ENCODE data around the gene ELMO1. TPM values are rescaled to one million over a fixed set of nuclear protein-coding genes. Genes with fewer than 3 reads are reported as not detected.

Gene ELMO1
- total RNA-seq, 2 experiments from 2014 or later, result 65.2 to 67.7 TPM

DNA sequence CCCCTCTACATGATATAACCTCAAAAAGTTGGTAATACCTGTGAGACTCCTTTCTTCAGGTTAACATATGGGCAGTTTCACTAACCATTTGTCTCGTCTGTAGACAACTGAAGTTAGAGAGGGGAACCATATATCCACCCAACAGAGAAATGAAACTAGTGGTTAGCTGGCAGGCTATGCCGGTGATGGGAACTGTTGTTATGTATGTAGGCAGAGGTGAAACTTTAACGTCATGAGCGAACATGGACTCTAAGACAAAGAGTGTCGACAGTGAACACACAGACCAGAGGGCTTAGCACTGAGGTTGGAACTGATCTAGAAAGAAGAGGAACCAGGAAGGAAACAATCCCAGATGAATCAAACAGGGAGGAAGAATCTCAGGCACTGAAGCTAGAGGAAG lies 112.4 kb downstream of the ELMO1 start:
- CTCF ChIA-PET, result interaction anchor here (0.7 to 1.2 kb wide), 2 partner anchors 17 to 786 kb away, joined by 4 read pairs; no protein-coding TSS in a partner anchor
- POLR2A ChIA-PET, result interaction anchor here (0.6 to 0.7 kb wide), 3 partner anchors 52 to 840 kb away, joined by 3 to 4 read pairs (median 3); no protein-coding TSS in a partner anchor

DNA sequence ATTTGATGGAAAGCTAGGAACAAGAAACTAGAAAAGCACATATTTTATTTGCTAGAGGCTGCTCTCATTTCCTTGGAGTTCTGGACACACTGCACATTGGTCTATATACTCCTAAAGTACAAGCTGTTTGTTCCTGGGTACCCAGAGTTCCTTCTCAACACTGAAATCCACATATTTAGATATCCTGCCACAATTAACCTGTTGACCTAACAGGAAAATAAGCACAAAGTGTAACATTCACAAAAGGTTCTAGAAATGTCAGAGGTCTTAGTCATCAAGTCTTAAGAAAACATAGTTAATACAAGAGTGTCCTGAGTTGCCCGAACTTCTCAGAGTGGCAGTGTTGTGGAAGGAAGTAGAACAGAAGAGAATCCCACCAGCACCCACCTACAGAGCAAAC lies 115.6 kb downstream of the ELMO1 start:
- POLR2A ChIA-PET, result no interaction called here
- CTCF ChIA-PET, result interaction anchor here (1.1 kb wide), 1 partner anchor 11 kb away, joined by 3 read pairs; no protein-coding TSS in a partner anchor

DNA sequence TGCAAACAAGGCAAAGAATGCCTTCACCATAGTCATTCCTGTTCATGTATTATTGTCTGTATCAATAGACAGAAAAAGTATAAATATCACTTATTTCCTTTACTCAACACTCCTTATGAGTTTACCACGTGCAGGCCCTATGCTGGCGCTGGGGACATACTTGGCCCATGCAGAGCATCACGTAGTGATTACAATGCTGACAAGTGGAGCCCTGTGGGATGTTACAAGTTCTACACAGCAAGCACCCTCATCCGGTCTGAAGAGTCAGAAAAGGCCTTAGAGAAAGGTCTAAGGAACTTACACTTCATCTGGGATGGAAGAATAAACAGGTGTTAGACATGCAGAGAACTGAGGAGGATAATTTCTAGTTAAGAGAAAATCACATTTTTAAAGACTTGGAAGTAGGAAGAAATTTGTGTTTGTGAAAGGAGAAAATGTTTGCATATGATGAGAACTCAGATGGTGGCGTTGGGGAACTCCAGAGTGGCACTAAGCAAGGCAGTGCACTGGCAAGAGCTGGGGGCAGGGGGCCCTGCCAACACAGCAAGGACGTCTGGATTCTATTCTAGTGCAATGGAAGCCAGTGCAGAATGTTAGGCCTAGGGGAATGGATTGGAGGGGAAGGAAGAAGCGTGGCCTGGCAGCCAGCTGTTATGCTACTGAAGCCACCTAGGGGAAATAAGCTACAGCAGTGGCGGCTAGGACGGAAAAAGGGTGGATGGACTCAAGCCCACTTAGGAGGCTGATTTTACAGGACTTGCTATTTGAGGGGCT lies 116.2 kb downstream of the ELMO1 start:
- POLR2A ChIA-PET, result no interaction called here
- CTCF ChIA-PET, result interaction anchor here (1.1 kb wide), 1 partner anchor 10 kb away, joined by 3 read pairs; no protein-coding TSS in a partner anchor

DNA sequence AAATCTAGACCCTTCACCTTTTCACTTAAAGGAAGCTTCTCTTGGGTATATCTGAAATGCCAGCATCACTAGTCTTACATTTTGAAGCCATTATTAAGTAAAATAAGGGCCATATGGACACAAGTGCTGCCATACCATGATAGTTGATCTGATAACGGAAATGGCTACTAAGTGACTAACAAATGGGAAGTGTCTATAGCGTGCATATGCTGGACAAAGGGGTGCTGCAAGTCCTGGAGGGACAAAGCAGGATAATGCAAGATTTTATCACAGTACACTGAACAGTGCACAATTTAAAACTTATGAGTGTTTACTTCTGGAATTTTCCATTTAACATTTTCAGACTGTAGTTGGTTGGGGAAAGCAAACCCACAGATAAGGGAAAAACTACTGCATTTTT lies 117.9 kb downstream of the ELMO1 start:
- ChIA-PET CTCF (no interaction called here), POLR2A (no interaction called here)

DNA sequence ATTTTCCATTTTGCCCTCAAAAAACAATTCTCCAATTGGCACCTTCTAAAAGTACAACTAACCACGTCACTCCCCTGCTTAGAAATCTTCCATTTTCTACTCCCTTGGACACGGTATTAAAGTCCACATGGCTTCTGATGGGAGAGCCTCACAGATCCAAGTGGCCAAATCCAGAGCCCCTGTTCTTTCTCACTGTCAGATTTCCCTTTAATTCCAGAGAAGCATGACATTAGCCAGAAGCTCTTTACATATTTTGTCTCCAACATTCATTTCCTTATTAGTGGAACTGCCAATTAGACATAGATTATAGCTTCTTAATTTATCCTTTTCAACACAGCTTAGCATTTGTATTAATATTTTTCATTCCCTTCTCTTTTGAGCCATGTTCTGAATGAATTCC lies 118.7 kb downstream of the ELMO1 start:
- ChIA-PET POLR2A (no interaction called here), CTCF (no interaction called here)

DNA sequence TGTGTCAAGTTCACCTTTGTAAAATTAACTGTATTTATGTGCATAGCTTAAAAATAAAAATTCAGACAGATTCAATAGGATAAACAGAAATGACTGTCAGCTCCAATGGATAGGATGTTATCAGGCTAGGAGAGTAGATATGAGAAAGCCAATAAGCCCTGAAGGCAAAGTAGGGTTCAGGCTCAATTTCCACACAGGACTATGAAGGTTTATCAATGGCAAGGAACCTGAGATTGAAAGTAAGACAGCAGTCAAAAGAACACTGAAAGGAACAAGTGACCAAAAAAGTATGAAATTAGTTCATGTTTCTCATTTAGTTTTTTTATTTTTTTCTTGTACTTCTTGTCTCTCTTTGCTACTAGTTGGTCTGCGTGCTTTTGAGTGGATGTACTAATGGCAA lies 121.4 kb downstream of the ELMO1 start:
- ChIA-PET POLR2A (no interaction called here), CTCF (no interaction called here)

DNA sequence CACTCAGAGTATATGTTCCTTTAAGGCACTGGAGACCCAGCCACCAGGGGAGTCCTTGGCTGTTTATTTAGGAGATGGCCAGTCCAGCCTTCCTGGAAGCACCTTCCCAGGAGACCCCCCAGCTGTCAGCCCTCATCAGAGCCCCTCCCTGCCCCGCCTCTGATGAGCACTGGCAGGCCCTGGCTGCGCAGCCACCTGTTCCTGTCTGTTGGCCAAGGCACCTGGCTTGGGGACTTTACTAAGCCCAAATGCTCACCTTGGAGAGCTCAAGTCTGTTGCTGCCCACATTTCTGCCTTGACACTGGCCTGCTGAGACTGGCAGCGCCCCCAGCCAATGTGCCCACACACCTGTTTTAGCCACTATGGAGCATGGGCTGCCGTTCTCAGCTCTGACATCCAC lies 124.7 kb downstream of the ELMO1 start:
- CTCF ChIA-PET, result no interaction called here
- POLR2A ChIA-PET, result no interaction called here

DNA sequence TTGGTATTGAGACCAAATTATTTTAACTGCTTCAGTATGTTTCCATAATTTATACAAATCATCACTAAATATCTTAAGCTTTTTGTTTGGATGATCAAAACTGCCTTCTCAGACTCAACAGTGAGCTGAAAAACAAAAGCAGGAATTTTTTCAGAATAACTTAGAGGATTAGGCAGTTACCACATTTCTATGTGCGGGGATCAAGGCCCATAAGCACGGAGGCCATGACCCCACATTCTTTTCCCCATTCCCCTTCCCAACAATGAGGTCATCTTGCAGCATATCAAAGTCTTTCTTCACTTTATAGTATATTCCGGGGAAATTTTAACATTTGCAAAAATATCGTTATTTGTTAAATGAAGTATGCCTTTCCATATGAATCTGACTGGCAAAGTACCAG lies 125.8 kb downstream of the ELMO1 start:
- CTCF ChIA-PET, result interaction anchor here (1.3 kb wide), 1 partner anchor 10 kb away, joined by 3 read pairs; no protein-coding TSS in a partner anchor

DNA sequence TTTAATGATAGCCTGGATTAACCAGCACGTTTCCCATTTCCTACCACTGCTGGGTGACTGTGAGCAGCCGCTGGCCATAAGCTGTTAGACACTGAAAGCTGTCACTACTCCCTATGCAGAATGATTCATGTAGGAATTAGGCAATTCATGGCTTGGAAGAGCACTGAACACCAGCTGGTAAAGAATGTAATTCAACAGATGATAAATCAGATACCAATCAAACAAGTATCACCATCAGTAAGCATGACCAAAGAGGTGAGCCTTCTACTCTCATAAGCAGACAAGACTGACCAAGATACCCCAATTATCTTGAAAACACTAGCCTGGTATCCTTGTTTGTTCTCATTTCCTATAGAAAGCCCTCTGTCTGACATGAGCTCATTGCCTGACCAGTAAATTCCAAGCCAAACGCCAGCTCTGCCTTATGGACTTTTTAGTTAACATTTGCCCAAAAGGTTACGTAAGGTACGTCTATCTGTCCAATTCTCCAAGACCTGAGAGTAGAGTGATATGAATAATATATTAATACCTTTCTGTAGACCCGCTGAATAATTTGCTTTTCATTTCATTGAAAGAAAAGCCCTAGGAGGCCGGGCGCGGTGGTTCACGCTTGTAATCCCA lies 127.7 kb downstream of the ELMO1 start:
- POLR2A ChIA-PET, result no interaction called here
- CTCF ChIA-PET, result no interaction called here

More for the DNA sequence above, 125.8 kb downstream of the ELMO1 start:
- POLR2A ChIA-PET, result no interaction called here

DNA sequence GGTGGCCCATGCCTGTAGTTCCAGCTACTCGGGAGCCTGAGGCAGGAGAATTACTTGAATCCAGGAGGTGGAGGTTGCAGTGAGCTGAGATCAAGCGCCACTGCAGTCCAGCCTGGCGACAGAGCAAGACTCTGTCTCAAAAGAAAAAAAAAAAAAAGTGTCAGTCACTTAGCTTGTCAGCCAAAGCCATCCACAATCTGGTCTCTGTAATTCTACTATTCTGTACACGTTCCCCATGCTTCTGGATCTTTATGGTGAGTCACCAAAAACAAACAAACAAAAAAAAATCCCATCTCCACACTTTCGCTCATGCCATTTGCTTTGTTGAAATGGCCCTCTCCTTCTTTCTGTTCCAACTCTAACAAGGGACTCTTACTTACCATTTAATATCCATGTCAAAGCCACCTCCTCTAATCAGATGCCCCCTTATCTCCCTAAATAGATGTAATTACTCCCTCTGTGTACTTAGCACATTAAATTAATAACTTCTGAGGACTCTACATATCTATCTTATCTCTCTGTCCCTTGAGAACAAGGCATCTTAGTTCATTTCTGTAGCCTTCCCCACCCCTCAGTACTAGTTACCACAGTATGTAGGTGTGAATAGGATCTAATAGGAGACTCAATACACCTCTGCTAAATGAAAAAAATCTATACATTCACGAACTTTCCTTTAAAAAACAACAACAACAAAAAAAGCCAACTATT lies 128.4 kb downstream of the ELMO1 start:
- ChIA-PET POLR2A (no interaction called here), CTCF (no interaction called here)

DNA sequence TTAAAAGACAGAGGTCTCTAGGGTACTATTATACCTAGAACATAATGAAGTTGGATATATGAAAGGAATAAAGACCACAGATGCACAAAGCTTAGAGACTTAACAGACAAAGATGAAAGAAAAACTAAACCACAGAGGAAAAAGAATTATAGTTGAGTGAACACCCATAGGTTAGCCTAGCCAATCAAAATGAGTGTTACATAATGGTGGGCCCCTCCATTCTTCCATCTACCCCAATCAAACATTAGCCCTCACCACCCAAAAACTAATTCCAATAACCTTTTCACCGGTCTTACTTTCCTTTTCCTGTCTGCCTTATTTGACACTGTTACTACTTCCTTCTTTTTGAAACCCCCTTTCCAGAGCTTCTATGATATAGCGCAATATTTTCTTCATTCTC lies 130.1 kb downstream of the ELMO1 start:
- ChIA-PET POLR2A (no interaction called here), CTCF (no interaction called here)

DNA sequence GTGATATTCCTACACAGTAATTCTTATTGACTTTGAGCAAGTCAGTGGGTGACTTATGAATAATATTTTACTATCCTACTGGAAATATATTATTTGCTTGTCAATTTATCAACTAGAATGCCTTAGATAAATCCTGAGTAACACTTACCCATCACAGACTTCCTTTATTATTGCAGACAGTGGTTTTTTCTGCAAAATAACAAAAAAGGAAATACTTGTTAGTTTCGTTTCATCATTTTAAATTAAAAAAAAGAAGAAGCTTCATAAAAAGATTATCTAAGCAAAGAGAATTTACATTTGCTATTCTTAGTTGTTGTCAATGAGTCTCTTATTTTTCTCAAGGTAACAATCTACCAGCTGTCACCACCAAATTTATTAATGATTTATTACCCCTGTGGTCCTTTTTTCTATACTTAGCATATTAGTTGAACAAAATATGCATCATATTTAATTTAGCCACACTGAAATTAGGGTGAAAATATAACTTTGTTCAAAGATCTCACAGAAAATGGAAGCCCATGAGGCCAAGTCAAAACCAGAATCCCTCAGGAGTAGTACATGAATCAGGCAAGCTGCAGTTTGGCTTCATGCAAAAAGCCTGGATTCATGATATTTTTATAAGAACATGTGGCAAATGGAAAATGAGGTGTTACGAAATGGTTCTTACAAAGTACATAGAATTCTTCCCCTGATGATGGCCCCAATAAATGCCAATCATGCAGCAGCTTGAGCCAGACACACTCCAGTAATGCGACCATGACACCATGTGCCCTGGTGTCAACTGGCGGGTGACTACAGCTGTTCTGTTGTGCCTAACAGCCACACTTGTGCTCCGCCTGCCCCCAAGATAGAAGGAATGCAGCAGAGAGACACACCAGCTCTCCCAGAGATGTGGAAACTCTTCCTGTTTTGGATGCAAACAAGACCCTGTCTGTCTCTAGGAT lies 132.6 kb downstream of the ELMO1 start:
- CTCF ChIA-PET, result interaction anchor here (1.6 kb wide), 1 partner anchor 12 kb away, joined by 4 read pairs; no protein-coding TSS in a partner anchor
- POLR2A ChIA-PET, result no interaction called here

DNA sequence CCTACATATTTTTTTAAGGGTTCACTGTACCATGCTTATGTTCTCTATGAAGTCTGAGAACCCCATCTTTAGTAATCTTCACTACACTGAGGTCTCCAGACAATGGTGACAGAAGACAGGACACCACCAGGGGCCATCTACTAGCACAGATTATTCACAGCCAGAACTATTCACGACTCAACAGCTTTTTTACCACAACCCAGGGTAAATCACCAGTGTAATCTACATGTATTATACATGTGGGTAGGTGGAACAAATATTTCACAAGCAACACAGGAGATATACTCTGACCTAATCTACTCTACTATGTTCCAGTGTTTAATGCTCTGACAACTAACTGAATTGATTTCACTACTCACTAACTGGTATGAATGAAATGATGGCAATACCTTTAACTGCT lies 136.1 kb downstream of the ELMO1 start:
- ChIA-PET POLR2A (no interaction called here), CTCF (no interaction called here)

DNA sequence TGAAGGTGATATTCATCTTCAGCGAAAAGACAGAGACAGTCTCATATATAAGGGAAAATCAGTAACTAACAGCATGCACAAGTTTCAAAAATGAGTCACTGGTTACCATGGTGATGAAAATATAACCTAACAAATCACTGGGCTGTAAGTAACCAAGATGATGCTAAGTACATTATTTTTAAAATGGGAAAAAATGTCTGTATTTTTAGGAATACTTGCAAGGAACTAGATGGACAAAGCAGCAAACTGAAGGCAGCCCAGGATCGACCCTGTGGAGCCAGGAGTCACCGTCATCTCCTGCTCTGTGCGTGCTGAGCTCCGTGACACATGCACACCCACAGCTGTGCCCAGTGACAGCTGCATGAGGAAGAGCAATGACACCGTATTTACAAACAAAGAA lies 137.3 kb downstream of the ELMO1 start:
- ChIA-PET CTCF (no interaction called here), POLR2A (no interaction called here)

DNA sequence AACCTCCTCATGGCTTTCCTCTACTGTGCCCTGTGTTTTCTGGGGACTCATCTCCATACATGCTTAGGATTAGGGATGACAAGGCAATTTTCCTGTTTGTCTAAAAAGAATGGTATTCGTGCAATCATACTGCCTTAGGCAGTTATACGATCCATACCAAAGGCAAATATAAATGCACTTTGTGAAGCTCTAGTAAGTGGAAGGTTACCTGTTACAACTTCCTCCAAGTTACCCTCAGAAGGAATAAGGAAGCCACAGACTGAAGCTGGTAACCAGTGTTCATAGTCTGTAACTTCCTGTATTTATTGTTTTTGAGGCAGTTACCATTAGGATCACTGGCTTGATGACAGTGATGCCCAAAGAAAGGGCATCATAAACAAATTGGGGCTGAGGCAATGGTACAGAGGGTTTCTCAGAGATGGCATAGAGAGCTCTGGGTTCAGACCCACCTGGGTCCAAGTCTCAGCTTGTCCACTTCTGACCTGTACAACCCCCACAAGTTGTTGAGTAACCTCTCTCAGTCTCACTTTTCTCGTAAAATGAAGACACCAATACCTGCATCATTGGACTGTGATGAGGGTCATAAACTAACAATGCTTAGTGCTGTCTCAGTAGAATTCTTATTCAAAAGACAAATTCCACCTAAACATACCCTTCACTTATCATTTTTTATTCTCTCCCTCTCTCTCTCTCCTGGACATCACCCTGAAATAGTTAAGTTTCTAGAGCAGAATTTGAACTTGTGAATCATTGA lies 138.2 kb downstream of the ELMO1 start:
- CTCF ChIA-PET, result interaction anchor here (0.6 to 1.4 kb wide), 3 partner anchors 23 to 133 kb away, joined by 3 read pairs; no protein-coding TSS in a partner anchor
- POLR2A ChIA-PET, result no interaction called here

DNA sequence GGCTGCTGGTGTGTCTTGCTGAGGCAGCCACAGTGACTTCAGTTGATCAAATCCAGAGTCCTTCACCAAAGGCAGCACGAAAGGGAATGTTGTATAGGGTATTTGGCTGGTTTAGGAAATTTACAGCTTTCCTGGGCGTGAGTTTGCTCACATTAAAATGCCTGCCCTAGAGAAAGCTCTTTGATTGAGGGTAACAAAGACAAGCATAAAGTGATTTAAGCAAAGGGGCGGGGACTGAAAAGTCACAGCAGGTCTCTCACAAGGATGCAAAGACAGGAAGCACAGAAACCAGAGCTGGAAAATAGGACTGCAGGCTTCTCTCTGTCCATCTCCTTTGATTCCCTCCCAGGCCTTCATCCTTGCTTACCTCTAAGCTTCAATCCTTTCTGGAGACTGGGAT lies 139.2 kb downstream of the ELMO1 start:
- CTCF ChIA-PET, result interaction anchor here (0.7 to 1.4 kb wide), 2 partner anchors 24 to 140 kb away, joined by 3 read pairs; no protein-coding TSS in a partner anchor
- POLR2A ChIA-PET, result interaction anchor here (0.6 kb wide), 1 partner anchor 839 kb away, joined by 6 read pairs; no protein-coding TSS in a partner anchor

DNA sequence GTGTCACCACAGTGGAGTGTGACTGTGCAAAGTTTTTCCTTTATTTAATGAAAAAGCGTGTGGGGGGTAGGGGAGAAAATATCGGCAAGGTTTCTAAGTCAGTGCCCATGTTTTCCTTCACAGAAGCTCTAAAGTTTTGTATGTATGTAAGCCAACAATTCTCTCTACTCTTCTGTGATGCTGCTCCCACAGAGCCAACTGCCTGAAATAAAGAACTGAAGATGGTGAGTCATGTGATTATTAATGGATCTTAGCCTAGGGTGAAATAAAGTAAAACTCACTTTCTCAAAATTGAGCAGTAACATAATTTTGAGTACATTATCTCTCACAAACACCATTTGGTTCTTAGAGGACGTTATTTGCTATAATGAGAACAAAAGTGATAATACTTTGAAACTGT lies 143.7 kb downstream of the ELMO1 start:
- CTCF ChIA-PET, result no interaction called here
- POLR2A ChIA-PET, result no interaction called here

DNA sequence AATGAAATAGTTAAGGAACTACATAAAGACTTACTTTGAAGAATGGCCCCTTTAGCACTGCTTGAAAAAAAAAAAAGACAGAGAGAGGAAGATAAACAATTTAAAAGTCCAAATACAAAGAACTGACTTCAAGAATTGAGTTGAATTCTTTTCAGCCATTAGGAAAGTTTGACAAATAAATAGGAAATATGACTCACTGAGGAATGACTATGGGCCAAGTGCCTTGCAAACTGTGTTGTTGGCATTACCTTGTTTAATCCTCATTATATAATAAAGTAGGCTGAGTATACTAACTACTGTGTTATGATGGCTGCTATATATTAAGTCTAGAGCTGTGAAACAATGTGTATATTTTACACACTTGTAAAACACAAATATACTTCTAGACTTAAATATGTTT lies 151.1 kb downstream of the ELMO1 start:
- ChIA-PET CTCF (no interaction called here), POLR2A (no interaction called here)

DNA sequence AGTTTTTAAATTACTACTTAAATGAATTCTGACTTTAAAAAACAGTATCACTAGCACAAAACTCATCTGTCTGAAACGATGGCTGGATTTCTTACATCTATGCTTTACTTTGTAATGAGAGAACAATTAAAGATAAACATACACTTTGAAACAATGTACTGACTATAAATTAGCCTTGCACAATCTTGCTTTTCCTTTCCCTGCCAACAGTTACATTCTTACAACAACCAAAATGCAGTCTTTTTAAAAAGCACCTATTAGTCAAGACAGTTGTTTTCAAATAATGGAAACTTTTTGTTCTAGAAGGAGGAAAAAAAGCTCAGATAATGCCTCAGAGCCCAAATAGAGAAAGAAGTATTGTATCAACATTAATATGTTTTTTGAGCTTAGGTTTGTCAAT lies 153.3 kb downstream of the ELMO1 start:
- ChIA-PET CTCF (interaction anchor here (1.9 kb wide), 1 partner anchor 11 kb away, joined by 5 read pairs; no protein-coding TSS in a partner anchor), POLR2A (no interaction called here)

All from activated CD8-positive, alpha-beta memory T cell treated with anti-CD3 and anti-CD28 coated beads for 36 hours (primary cell).